ENCODE measurements around the gene VWA8.

DNA sequence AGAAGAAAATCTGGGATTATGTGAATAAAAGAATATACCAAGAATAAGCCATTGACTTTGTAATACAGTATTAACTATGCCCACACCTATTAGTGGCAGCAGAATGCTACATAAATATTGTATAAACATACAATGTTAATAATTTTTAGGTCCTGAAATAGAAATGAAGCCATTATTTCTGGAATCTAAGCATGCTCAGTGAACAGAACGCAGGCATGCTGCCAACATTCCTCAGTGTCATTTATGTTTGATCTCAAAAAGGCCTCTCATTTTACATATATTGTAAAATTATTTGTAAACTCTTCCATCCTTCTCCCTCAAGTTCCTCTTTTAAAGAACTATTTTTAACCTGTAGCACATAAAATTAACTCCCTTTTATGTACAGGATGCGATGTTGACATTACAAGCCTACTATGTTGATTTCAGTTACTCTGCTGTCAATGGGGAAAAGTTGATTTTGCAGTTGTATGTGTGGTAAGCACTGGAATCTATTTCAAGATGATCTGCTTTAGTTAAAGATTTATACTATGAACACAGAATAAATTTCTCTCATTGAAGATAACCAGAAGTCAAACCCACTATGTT lies 118.8 kb downstream of the VWA8 start:
- no peak for TF ChIP-seq POLR2AphosphoS5 (IDR thresholded peaks at IDR 0.05; ENCODE audit: low read depth, low read length)
- TF ChIP-seq, protein P1, sequence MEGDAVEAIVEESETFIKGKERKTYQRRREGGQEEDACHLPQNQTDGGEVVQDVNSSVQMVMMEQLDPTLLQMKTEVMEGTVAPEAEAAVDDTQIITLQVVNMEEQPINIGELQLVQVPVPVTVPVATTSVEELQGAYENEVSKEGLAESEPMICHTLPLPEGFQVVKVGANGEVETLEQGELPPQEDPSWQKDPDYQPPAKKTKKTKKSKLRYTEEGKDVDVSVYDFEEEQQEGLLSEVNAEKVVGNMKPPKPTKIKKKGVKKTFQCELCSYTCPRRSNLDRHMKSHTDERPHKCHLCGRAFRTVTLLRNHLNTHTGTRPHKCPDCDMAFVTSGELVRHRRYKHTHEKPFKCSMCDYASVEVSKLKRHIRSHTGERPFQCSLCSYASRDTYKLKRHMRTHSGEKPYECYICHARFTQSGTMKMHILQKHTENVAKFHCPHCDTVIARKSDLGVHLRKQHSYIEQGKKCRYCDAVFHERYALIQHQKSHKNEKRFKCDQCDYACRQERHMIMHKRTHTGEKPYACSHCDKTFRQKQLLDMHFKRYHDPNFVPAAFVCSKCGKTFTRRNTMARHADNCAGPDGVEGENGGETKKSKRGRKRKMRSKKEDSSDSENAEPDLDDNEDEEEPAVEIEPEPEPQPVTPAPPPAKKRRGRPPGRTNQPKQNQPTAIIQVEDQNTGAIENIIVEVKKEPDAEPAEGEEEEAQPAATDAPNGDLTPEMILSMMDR (IDR thresholded peaks at IDR 0.05 in 2 of 3, conservative IDR thresholded peaks at IDR 0.05 in 1 of 3; ENCODE audit: borderline replicate concordance in 1 of 3, insufficient read depth in 1 of 3, low read depth in 2 of 3, low read length in 2 of 3) = no peak
- no peak for TF ChIP-seq EZH2 (IDR thresholded peaks at IDR 0.05)
- TF ChIP-seq ZNF274 (IDR thresholded peaks at IDR 0.05; ENCODE audit: low read depth, low read length) = no peak
- TF ChIP-seq, protein P2, sequence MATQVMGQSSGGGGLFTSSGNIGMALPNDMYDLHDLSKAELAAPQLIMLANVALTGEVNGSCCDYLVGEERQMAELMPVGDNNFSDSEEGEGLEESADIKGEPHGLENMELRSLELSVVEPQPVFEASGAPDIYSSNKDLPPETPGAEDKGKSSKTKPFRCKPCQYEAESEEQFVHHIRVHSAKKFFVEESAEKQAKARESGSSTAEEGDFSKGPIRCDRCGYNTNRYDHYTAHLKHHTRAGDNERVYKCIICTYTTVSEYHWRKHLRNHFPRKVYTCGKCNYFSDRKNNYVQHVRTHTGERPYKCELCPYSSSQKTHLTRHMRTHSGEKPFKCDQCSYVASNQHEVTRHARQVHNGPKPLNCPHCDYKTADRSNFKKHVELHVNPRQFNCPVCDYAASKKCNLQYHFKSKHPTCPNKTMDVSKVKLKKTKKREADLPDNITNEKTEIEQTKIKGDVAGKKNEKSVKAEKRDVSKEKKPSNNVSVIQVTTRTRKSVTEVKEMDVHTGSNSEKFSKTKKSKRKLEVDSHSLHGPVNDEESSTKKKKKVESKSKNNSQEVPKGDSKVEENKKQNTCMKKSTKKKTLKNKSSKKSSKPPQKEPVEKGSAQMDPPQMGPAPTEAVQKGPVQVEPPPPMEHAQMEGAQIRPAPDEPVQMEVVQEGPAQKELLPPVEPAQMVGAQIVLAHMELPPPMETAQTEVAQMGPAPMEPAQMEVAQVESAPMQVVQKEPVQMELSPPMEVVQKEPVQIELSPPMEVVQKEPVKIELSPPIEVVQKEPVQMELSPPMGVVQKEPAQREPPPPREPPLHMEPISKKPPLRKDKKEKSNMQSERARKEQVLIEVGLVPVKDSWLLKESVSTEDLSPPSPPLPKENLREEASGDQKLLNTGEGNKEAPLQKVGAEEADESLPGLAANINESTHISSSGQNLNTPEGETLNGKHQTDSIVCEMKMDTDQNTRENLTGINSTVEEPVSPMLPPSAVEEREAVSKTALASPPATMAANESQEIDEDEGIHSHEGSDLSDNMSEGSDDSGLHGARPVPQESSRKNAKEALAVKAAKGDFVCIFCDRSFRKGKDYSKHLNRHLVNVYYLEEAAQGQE (IDR thresholded peaks at IDR 0.05; ENCODE audit: low read depth) = no peak
- no peak for TF ChIP-seq ELF1 (IDR thresholded peaks at IDR 0.05; ENCODE audit: borderline replicate concordance, low read depth)
- TF ChIP-seq RAD21 (IDR thresholded peaks at IDR 0.05; ENCODE audit: low read depth) = no peak
- TF ChIP-seq POLR2A (IDR thresholded peaks at IDR 0.05; ENCODE audit: borderline replicate concordance, extremely low read depth, insufficient read depth, insufficient read length) = no peak
- TF ChIP-seq ATF3 (IDR thresholded peaks at IDR 0.05) = no peak
- TF ChIP-seq SP1 (IDR thresholded peaks at IDR 0.05; ENCODE audit: low read depth) = no peak
- TF ChIP-seq EZH2phosphoT487 (IDR thresholded peaks at IDR 0.05; ENCODE audit: borderline replicate concordance) = no peak

Data from HCT116 (cell line).